Natural killer cell (primary cell): ENCODE data around the gene NPR2. TPM values are rescaled to one million over a fixed set of nuclear protein-coding genes. Genes with fewer than 3 reads are reported as not detected.
A peak's percentile ranks its signal among the peaks of the same experiment; 100 is the strongest.

ENCODE experiments used
- ATAC-seq, 3 donors: fragments of 150-1000 bp in 2 of 3; fragments of 200-7000 bp in 1 of 3; cut with Tn5 transposase; 1 replicate in 1 of 3; 2 replicates in 2 of 3; pipeline ENCODE4 v1.10.0; 2021; ENCODE audit warnings: mild to moderate bottlenecking in 2 of 3, moderate library complexity in 2 of 3
- DNase-seq, 2 donors: peaks; one replicate each; pipeline versions ENCODE4 v3.0.0 to v3.0.0-alpha.2; 2013 to 2021; ENCODE audit warnings: mixed read lengths in 1 of 2
- H3K27ac ChIP-seq: one replicate; pipeline ENCODE4 v1.5.1; 2013; ENCODE audit warnings: mild to moderate bottlenecking, low read length
- H3K27me3 ChIP-seq: one replicate; pipeline ENCODE4 v1.6.1; 2013; ENCODE audit warnings: low read length; ENCODE audit not compliant: control insufficient read depth, insufficient read depth
- H3K36me3 ChIP-seq: one replicate; pipeline ENCODE4 v1.6.1; 2013; ENCODE audit warnings: low read length; ENCODE audit not compliant: control insufficient read depth, insufficient read depth
- H3K4me1 ChIP-seq: one replicate; pipeline ENCODE4 v1.6.1; 2013; ENCODE audit warnings: low read length; ENCODE audit not compliant: control insufficient read depth, insufficient read depth
- H3K4me3 ChIP-seq: one replicate; pipeline ENCODE4 v1.5.1; 2013; ENCODE audit warnings: low read length
- H3K9me3 ChIP-seq: one replicate; pipeline ENCODE4 v1.6.1; 2013; ENCODE audit warnings: low read length; ENCODE audit not compliant: control insufficient read depth, insufficient read depth
- H3K27ac Mint-ChIP-seq, 2 donors: one replicate each; pipeline ENCODE4 v1.8.0; 2022; ENCODE audit warnings: mild to moderate bottlenecking in 2 of 2, mixed read lengths in 2 of 2, moderate library complexity in 1 of 2
- H3K27me3 Mint-ChIP-seq, 2 donors: one replicate each; pipeline ENCODE4 v1.8.0; 2022; ENCODE audit warnings: low read depth in 2 of 2, mixed read lengths in 2 of 2
- H3K36me3 Mint-ChIP-seq: one replicate; pipeline ENCODE4 v1.8.0; 2022; ENCODE audit warnings: mixed read lengths
- H3K4me1 Mint-ChIP-seq, 2 donors: one replicate each; pipeline ENCODE4 v1.8.0; 2022; ENCODE audit warnings: mixed read lengths in 2 of 2
- H3K4me3 Mint-ChIP-seq: one replicate; pipeline ENCODE4 v1.8.0; 2022; ENCODE audit warnings: mild to moderate bottlenecking, moderate library complexity, mixed read lengths
- H3K9me3 Mint-ChIP-seq, 2 donors: one replicate each; pipeline ENCODE4 v1.8.0; 2022; ENCODE audit warnings: mixed read lengths in 2 of 2
- CTCF ChIP-seq: fragments of 200-600 bp; IDR thresholded peaks from one replicate; pipeline ENCODE4 v1.8.0; 2022; ENCODE audit warnings: antibody characterized with exemption
- whole genome bisulfite sequencing: methylation state at CpG from one replicate; pipeline ENCODE4 v1.1.7; 2013; ENCODE audit warnings: missing lambda C conversion rate; ENCODE audit not compliant: insufficient coverage; 5-methylcytosine and 5-hydroxymethylcytosine counted together
- intact Hi-C: fragments of 100-400 bp; cut with micrococcal nuclease; formaldehyde crosslinking; loops from one replicate; pipeline ENCODE4 v1.14.2; 2022
- total RNA-seq, 4 donors: library from RNA; stranded (reverse); fragments of 120-200 nt in 1 of 4; gene quantifications; one replicate each; pipeline versions ENCODE4 v1.2.3 to v1.2.4, GENCODE V29; 2013 to 2022

The NPR2 gene
- total RNA-seq, 3 donors from 2014 or later (not counting 1 experiment from before 2014, with no cell fraction given), result 2.1 to 2.7 (median 2.4) TPM

GRCh38 chr9:35750256-35750531, 41.2 kb upstream of the NPR2 start:
- no peak for ATAC-seq
- H3K36me3 Mint-ChIP-seq, result no peaks in the 10 kb centered on the region
- peak overlapping the region; percentile 92 for H3K4me3 Mint-ChIP-seq
- Histone ChIP-seq H3K4me3 (no peak overlapping the region), H3K9me3 (no peaks in the 10 kb centered on the region), H3K27ac (peak overlapping the region; percentile 79), H3K4me1 (peaks cover 34% of the 10 kb centered on the region), H3K27me3 (no peaks in the 10 kb centered on the region), H3K36me3 (peaks cover 36% of the 10 kb centered on the region)
- H3K4me1 Mint-ChIP-seq, result peaks cover 40 to 50% of the 10 kb centered on the region in 2 donors
- TF ChIP-seq CTCF, result no peak
- DNase-seq, result no peak
- no peaks in the 10 kb centered on the region for H3K27me3 Mint-ChIP-seq
- H3K9me3 Mint-ChIP-seq, result no peaks in the 10 kb centered on the region
- H3K27ac Mint-ChIP-seq, result peak overlapping the region; percentile 90 to 92
- intact Hi-C loops, result no loop called here
- 80% methylated on average over 4 of the region's 4 CpGs for WGBS

GRCh38 chr9:35753466-35753865, 37.9 kb upstream of the NPR2 start:
- DNase-seq, result no peak
- no peak overlapping the region for H3K4me3 Mint-ChIP-seq
- Histone ChIP-seq H3K4me3 (no peak overlapping the region), H3K27ac (no peak overlapping the region), H3K4me1 (peaks cover 29% of the 10 kb centered on the region), H3K9me3 (no peaks in the 10 kb centered on the region), H3K27me3 (no peaks in the 10 kb centered on the region), H3K36me3 (peaks cover 36% of the 10 kb centered on the region)
- ATAC-seq, result no peak
- WGBS, result 100% methylated on average over 5 of the region's 5 CpGs
- H3K9me3 Mint-ChIP-seq, result no peaks in the 10 kb centered on the region
- no peaks in the 10 kb centered on the region for H3K27me3 Mint-ChIP-seq
- H3K27ac Mint-ChIP-seq, result peak overlapping the region in 1 of 2 donors; percentile 10
- H3K4me1 Mint-ChIP-seq, result peaks cover 34 to 44% of the 10 kb centered on the region in 2 donors
- no peak for TF ChIP-seq CTCF
- intact Hi-C loops, result no loop called here
- H3K36me3 Mint-ChIP-seq, result no peaks in the 10 kb centered on the region

GRCh38 chr9:35754264-35754663, 37.1 kb upstream of the NPR2 start, which contains the start of gene MSMP:
MSMP (minus strand) TSS chr9:35754276; CDS start chr9:35754129, 147 bp downstream.
- Histone ChIP-seq H3K36me3 (peaks cover 36% of the 10 kb centered on the region), H3K27me3 (no peaks in the 10 kb centered on the region), H3K9me3 (no peaks in the 10 kb centered on the region), H3K4me3 (no peak within 1 kb of the TSS), H3K4me1 (peaks cover 26% of the 10 kb centered on the region), H3K27ac (no peak within 1 kb of the TSS)
- Mint-ChIP-seq H3K9me3 (no peaks in the 10 kb centered on the region), H3K27me3 (no peaks in the 10 kb centered on the region), H3K27ac (peak within 1 kb of the TSS in 1 of 2 donors; percentile 10), H3K4me1 (peaks cover 37 to 49% of the 10 kb centered on the region in 2 donors), H3K4me3 (no peak within 1 kb of the TSS), H3K36me3 (no peaks in the 10 kb centered on the region)
- intact Hi-C loops, result no loop called here
- TF ChIP-seq CTCF, result no peak
- no peak for DNase-seq
- no peak for ATAC-seq
- 87% methylated on average over 2 of the region's 3 CpGs for WGBS

- no peak for DNase-seq
- 95% methylated on average over 4 of the region's 4 CpGs for WGBS
- intact Hi-C loops, result no loop called here
- H3K4me1 ChIP-seq, result peaks cover 19% of the 10 kb centered on the region
- no peak for ATAC-seq
- Mint-ChIP-seq H3K27me3 (no peaks in the 10 kb centered on the region), H3K4me3 (no peak overlapping the region), H3K36me3 (no peaks in the 10 kb centered on the region), H3K9me3 (no peaks in the 10 kb centered on the region), H3K4me1 (peaks cover 31 to 42% of the 10 kb centered on the region in 2 donors), H3K27ac (no peak overlapping the region)
- H3K27ac ChIP-seq, result no peak overlapping the region
- TF ChIP-seq CTCF, result no peak
- H3K27me3 ChIP-seq, result no peaks in the 10 kb centered on the region
- H3K9me3 ChIP-seq, result no peaks in the 10 kb centered on the region
- peaks cover 36% of the 10 kb centered on the region for H3K36me3 ChIP-seq
- H3K4me3 ChIP-seq, result no peak overlapping the region
Observed at GRCh38 chr9:35755071-35755470, 36.3 kb upstream of the NPR2 start.
